Measurements from ENCODE around the gene ZNF263. TPM values are rescaled to one million over a fixed set of nuclear protein-coding genes. Genes with fewer than 3 reads are reported as not detected.

The ZNF263 gene
- total RNA-seq, 6 experiments from 2014 or later: 19.7 to 24.5 (median 20.8) TPM

DNA sequence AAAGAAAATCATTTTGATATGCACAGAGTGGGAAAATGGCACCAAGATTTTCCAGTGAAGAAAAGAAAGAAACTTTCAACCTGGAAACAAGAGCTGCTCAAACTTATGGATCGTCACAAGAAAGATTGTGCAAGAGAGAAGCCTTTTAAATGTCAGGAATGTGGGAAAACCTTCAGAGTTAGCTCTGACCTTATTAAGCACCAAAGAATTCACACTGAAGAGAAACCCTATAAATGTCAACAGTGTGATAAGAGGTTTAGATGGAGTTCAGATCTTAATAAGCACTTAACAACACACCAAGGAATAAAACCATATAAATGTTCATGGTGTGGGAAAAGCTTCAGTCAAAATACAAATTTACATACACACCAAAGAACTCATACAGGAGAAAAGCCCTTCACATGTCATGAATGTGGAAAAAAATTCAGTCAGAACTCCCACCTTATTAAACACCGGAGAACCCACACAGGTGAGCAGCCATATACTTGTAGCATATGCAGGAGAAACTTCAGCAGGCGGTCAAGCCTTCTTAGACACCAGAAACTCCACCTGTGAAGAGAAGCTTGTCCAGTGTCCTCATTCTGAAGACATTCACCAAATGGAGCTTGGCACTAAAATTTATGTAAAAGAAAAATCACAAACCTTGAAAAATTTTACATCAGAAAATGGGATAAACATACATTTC lies 34.2 kb downstream of the ZNF263 start:
- no peak for DNase-seq
- Mint-ChIP-seq H3K27ac (no peak overlapping the region), H3K9me3 (peaks cover 96% of the 10 kb centered on the region), H3K4me3 (no peak overlapping the region; the same call in 1 of the 2 replicates), H3K4me1 (ENCODE audit: low read depth) (no peaks in the 10 kb centered on the region), H3K36me3 (ENCODE audit: low read depth) (peaks cover 85% of the 10 kb centered on the region), H3K27me3 (ENCODE audit: insufficient read depth) (peaks cover 4% of the 10 kb centered on the region; the same call in 1 of the 2 replicates)
- TF ChIP-seq, protein P1, sequence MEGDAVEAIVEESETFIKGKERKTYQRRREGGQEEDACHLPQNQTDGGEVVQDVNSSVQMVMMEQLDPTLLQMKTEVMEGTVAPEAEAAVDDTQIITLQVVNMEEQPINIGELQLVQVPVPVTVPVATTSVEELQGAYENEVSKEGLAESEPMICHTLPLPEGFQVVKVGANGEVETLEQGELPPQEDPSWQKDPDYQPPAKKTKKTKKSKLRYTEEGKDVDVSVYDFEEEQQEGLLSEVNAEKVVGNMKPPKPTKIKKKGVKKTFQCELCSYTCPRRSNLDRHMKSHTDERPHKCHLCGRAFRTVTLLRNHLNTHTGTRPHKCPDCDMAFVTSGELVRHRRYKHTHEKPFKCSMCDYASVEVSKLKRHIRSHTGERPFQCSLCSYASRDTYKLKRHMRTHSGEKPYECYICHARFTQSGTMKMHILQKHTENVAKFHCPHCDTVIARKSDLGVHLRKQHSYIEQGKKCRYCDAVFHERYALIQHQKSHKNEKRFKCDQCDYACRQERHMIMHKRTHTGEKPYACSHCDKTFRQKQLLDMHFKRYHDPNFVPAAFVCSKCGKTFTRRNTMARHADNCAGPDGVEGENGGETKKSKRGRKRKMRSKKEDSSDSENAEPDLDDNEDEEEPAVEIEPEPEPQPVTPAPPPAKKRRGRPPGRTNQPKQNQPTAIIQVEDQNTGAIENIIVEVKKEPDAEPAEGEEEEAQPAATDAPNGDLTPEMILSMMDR (IDR thresholded peaks at IDR 0.05): no peak

DNA sequence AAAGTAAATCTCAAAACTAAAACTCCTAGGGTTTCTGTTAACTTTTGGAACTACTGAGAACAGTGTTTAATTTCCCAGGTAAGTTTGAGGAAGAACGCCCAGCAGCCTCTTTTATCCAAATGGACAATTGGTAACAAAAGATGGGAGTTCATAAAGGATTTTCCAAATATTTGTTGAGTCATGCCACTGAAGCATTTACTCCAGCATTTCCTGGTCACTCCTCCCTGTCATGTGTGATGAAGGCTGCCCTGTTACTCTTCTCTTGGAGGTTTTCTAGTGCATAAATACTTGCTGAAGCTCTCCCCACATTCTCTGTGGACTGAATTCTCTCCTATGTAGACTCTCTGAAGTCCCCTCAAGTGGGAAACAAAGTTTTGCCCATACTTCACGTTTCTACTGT lies 38.5 kb downstream of the ZNF263 start:
- Mint-ChIP-seq H3K27me3 (ENCODE audit: insufficient read depth) (peaks cover 3% of the 10 kb centered on the region; the same call in 1 of the 2 replicates), H3K27ac (no peak overlapping the region), H3K4me3 (no peak overlapping the region), H3K9me3 (peaks cover 62% of the 10 kb centered on the region), H3K4me1 (ENCODE audit: low read depth) (no peaks in the 10 kb centered on the region), H3K36me3 (ENCODE audit: low read depth) (peaks cover 47% of the 10 kb centered on the region)
- TF ChIP-seq, protein P1 (IDR thresholded peaks at IDR 0.05): no peak
- DNase-seq: no peak

DNA sequence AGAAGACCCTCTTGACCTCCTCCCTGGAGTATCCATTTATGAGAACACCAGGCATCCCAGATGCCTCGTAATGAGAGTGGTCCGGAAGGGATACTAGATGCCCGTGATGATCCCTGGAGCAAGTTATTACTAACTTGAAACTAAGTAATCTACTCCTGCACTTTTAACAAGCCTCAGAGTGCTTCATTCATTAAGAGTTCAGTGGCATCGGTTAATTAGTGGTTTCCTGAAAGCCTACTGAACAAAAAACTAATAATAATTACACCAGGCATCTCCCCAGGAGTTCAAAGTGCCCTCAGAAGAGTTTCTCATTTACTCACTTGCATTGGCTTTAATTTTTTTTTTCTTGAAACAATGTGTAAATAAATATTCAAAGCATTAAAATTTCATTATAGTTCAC lies 44.2 kb downstream of the ZNF263 start:
- Mint-ChIP-seq H3K36me3 (ENCODE audit: low read depth) (peaks cover 5% of the 10 kb centered on the region; the same call in 1 of the 2 replicates), H3K27me3 (ENCODE audit: insufficient read depth) (no peaks in the 10 kb centered on the region; the same call in 1 of the 2 replicates), H3K4me1 (ENCODE audit: low read depth) (no peaks in the 10 kb centered on the region), H3K9me3 (peaks cover 9% of the 10 kb centered on the region), H3K27ac (no peak overlapping the region), H3K4me3 (no peak overlapping the region)
- TF ChIP-seq, protein P1 (IDR thresholded peaks at IDR 0.05): no peak
- no peak for DNase-seq

DNA sequence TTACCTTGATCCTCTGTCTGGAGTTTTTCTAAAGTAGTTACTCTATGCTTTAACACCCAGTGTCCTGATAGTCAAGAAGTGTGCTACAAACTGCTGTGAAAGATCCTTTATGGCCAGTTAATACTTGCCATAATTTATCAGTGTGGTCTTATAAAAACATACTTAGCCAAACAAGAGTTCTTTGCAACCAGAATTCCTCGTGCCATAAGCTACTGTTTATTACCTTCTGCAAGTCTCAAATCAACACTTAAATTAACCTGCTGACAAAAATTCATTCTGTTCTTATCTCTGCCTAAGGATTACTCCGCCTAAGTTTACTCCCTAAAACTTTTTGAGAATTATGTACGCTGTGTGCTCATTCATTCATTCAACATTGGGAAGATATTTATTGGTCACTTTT lies 44.8 kb downstream of the ZNF263 start:
- no peak overlapping the region for H3K27ac Mint-ChIP-seq
- DNase-seq: no peak
- TF ChIP-seq, protein P1 (IDR thresholded peaks at IDR 0.05): no peak
- H3K4me1 Mint-ChIP-seq (ENCODE audit: low read depth): no peaks in the 10 kb centered on the region
- H3K36me3 Mint-ChIP-seq (ENCODE audit: low read depth): peaks cover 5% of the 10 kb centered on the region; the same call in 1 of the 2 replicates
- H3K4me3 Mint-ChIP-seq: no peak overlapping the region
- peaks cover 3% of the 10 kb centered on the region for H3K9me3 Mint-ChIP-seq
- H3K27me3 Mint-ChIP-seq (ENCODE audit: insufficient read depth): no peaks in the 10 kb centered on the region; the same call in 1 of the 2 replicates

DNA sequence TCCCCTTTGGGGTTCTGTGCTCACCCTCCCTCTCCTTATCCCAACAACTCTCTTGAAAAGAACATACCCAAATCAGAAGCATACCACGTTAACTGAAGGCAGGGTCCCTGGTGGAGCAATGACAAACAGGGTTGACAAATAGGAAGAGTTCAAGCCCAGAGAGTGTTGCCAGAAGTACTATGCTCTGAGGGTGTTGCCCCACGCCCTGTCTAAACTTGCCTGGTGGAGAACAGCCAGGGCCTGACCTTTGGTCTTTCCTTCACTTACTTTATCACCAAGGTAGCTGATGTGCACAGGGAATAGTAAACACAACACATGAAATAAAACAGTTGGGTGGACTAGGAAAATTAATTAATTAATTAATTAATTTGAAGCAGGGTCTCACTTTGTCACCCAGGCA lies 45.4 kb downstream of the ZNF263 start:
- no peaks in the 10 kb centered on the region; the same call in 1 of the 2 replicates for H3K27me3 Mint-ChIP-seq (ENCODE audit: insufficient read depth)
- DNase-seq: no peak
- H3K9me3 Mint-ChIP-seq: peaks cover 4% of the 10 kb centered on the region; the same call in 1 of the 2 replicates
- TF ChIP-seq, protein P1 (IDR thresholded peaks at IDR 0.05): no peak
- no peak overlapping the region for H3K27ac Mint-ChIP-seq
- H3K36me3 Mint-ChIP-seq (ENCODE audit: low read depth): peaks cover 6% of the 10 kb centered on the region
- no peak overlapping the region for H3K4me3 Mint-ChIP-seq
- H3K4me1 Mint-ChIP-seq (ENCODE audit: low read depth): no peaks in the 10 kb centered on the region

Other genes starting within 250 kb of the ZNF263 start
- gene BICDL2, start 246.5 kb upstream of the ZNF263 start, total RNA-seq (2021; fragmentation: NEBNext Ultra II Directional; extraction: Animal tissue kit (Norgen Biotek cat#: 25700)): not detected
- gene MMP25, start 236.9 kb upstream of the ZNF263 start, total RNA-seq (2021; fragmentation: NEBNext Ultra II Directional; extraction: Animal tissue kit (Norgen Biotek cat#: 25700)): under 1 TPM in 3 of 6 experiments, not detected in 3; 0.05 to 0.17 (median 0.07) TPM
- 1 to 10 TPM in 5 of 6 experiments, under 1 TPM in 1; 1.00 to 2.3 (median 1.7) TPM for gene IL32, start 217.9 kb upstream of the ZNF263 start, total RNA-seq (2021; fragmentation: NEBNext Ultra II Directional; extraction: Animal tissue kit (Norgen Biotek cat#: 25700))
- gene ZSCAN10, start 184.2 kb upstream of the ZNF263 start, total RNA-seq (2021; fragmentation: NEBNext Ultra II Directional; extraction: Animal tissue kit (Norgen Biotek cat#: 25700)): not detected
- 10 to 100 TPM in 2 of 6 experiments, 1 to 10 TPM in 4; 7.6 to 10.2 (median 9.5) TPM for gene ZNF205, start 170.9 kb upstream of the ZNF263 start, total RNA-seq (2021; fragmentation: NEBNext Ultra II Directional; extraction: Animal tissue kit (Norgen Biotek cat#: 25700))
- gene ZNF213, start 148.5 kb upstream of the ZNF263 start, total RNA-seq (2021; fragmentation: NEBNext Ultra II Directional; extraction: Animal tissue kit (Norgen Biotek cat#: 25700)): 1 to 10 TPM; 5.9 to 7.3 (median 6.9) TPM
- not detected for gene OR1F1, start 95.3 kb upstream of the ZNF263 start, total RNA-seq (2021; fragmentation: NEBNext Ultra II Directional; extraction: Animal tissue kit (Norgen Biotek cat#: 25700))
- gene ZNF200, start 48.3 kb upstream of the ZNF263 start, total RNA-seq (2021; fragmentation: NEBNext Ultra II Directional; extraction: Animal tissue kit (Norgen Biotek cat#: 25700)): 1 to 10 TPM; 5.1 to 6.3 (median 5.7) TPM
- under 1 TPM in 1 of 6 experiments, not detected in 5; 0.09 TPM for gene MEFV, start 26.9 kb upstream of the ZNF263 start, total RNA-seq (2021; fragmentation: NEBNext Ultra II Directional; extraction: Animal tissue kit (Norgen Biotek cat#: 25700))
- gene TIGD7, start 21.9 kb downstream of the ZNF263 start, total RNA-seq (2021; fragmentation: NEBNext Ultra II Directional; extraction: Animal tissue kit (Norgen Biotek cat#: 25700)): 1 to 10 TPM; 2.9 to 4.2 (median 3.5) TPM
- 10 to 100 TPM; 12.7 to 16.6 (median 14.4) TPM for gene ZNF75A, start 22.0 kb downstream of the ZNF263 start, total RNA-seq (2021; fragmentation: NEBNext Ultra II Directional; extraction: Animal tissue kit (Norgen Biotek cat#: 25700))
- not detected for gene OR2C1, start 72.4 kb downstream of the ZNF263 start, total RNA-seq (2021; fragmentation: NEBNext Ultra II Directional; extraction: Animal tissue kit (Norgen Biotek cat#: 25700))
- gene ZSCAN32, start 117.5 kb downstream of the ZNF263 start, total RNA-seq (2021; fragmentation: NEBNext Ultra II Directional; extraction: Animal tissue kit (Norgen Biotek cat#: 25700)): 10 to 100 TPM in 3 of 6 experiments, 1 to 10 TPM in 3; 8.3 to 11.1 (median 10.3) TPM
- 10 to 100 TPM in 3 of 6 experiments, 1 to 10 TPM in 3; 8.6 to 10.7 (median 10.1) TPM for gene ZNF174, start 117.7 kb downstream of the ZNF263 start, total RNA-seq (2021; fragmentation: NEBNext Ultra II Directional; extraction: Animal tissue kit (Norgen Biotek cat#: 25700))
- 1 to 10 TPM; 1.6 to 2.3 (median 1.8) TPM for gene ZNF597, start 160.0 kb downstream of the ZNF263 start, total RNA-seq (2021; fragmentation: NEBNext Ultra II Directional; extraction: Animal tissue kit (Norgen Biotek cat#: 25700))
- gene NAA60, start 160.2 kb downstream of the ZNF263 start, total RNA-seq (2021; fragmentation: NEBNext Ultra II Directional; extraction: Animal tissue kit (Norgen Biotek cat#: 25700)): 10 to 100 TPM; 30.7 to 44.6 (median 34.6) TPM
- gene C16orf90, start 212.0 kb downstream of the ZNF263 start, total RNA-seq (2021; fragmentation: NEBNext Ultra II Directional; extraction: Animal tissue kit (Norgen Biotek cat#: 25700)): not detected
- 10 to 100 TPM; 22.8 to 28.5 (median 25.8) TPM for gene CLUAP1, start 217.5 kb downstream of the ZNF263 start, total RNA-seq (2021; fragmentation: NEBNext Ultra II Directional; extraction: Animal tissue kit (Norgen Biotek cat#: 25700))

All from HFFc6 (cell line).